ENCODE measurements around the gene THTPA. TPM values are rescaled to one million over a fixed set of nuclear protein-coding genes. Genes with fewer than 3 reads are reported as not detected.
A peak's percentile ranks its signal among the peaks of the same experiment; 100 is the strongest.

Gene THTPA
- total and polyA plus RNA-seq, 2 of the 13 experiments (the other 11 are each of a cell fraction or from before 2014, with no cell fraction given): 7.4 to 8.7 TPM

DNA sequence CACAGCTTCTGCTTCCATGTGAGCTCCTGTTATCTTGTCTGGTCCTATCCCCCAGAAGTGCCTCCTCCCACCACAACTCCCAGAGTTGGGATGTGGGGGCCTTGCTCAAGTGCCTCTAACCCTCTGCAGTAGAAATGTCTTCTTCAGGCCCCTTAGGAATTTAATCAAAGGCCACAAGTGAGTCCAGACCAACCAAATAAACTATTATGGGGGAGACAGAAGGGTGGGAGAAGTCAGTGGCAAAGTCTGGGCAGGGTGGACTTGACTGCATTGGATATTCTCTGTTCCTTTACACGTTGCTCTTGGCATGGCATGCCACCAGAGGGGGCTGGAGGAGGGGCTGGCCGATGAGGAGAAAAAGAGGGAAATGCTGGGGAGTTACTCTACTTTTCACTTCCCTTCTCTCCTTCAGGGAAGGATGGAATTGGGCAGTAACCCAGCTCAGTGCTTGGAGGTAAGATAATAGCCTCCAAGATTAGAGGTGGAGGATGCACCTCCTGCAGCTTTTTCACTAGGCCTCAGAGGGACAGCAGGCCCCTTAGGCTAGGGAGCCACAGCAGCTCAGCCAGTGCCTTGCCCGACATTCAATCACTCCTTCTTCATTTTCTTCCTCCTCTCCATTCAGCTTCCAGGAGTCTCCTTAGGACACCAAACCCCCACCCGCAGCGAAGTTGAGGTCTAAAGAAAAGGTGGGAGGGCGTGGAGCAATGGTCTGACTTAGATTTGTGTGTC, 12.7 kb downstream of the THTPA start (continued):
- TF ChIP-seq, protein P1, sequence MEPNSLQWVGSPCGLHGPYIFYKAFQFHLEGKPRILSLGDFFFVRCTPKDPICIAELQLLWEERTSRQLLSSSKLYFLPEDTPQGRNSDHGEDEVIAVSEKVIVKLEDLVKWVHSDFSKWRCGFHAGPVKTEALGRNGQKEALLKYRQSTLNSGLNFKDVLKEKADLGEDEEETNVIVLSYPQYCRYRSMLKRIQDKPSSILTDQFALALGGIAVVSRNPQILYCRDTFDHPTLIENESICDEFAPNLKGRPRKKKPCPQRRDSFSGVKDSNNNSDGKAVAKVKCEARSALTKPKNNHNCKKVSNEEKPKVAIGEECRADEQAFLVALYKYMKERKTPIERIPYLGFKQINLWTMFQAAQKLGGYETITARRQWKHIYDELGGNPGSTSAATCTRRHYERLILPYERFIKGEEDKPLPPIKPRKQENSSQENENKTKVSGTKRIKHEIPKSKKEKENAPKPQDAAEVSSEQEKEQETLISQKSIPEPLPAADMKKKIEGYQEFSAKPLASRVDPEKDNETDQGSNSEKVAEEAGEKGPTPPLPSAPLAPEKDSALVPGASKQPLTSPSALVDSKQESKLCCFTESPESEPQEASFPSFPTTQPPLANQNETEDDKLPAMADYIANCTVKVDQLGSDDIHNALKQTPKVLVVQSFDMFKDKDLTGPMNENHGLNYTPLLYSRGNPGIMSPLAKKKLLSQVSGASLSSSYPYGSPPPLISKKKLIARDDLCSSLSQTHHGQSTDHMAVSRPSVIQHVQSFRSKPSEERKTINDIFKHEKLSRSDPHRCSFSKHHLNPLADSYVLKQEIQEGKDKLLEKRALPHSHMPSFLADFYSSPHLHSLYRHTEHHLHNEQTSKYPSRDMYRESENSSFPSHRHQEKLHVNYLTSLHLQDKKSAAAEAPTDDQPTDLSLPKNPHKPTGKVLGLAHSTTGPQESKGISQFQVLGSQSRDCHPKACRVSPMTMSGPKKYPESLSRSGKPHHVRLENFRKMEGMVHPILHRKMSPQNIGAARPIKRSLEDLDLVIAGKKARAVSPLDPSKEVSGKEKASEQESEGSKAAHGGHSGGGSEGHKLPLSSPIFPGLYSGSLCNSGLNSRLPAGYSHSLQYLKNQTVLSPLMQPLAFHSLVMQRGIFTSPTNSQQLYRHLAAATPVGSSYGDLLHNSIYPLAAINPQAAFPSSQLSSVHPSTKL (CRISPR knock-in tag; IDR thresholded peaks at IDR 0.05): peak; percentile 21; the same call in 1 of the 2 replicates
- TF ChIP-seq RBFOX2 (IDR thresholded peaks at IDR 0.05; ENCODE audit: low read depth, low read length) (no peak), ZZZ3 (CRISPR knock-in tag; IDR thresholded peaks at IDR 0.05; ENCODE audit: borderline replicate concordance) (no peak), TEAD3 (CRISPR knock-in tag; optimal IDR thresholded peaks at IDR 0.05; ENCODE audit: borderline replicate concordance) (peak; percentile 69), RAD21 (CRISPR knock-in tag; IDR thresholded peaks at IDR 0.05) (peak; percentile 39; the same call in 1 of the 2 replicates), ZNF329 (CRISPR knock-in tag; IDR thresholded peaks at IDR 0.05; ENCODE audit: low read depth) (0 out of 2 replicates have a peak, but pooled peaks have one; percentile 26), RXRB (CRISPR knock-in tag; IDR thresholded peaks at IDR 0.05; ENCODE audit: borderline replicate concordance) (0 out of 2 replicates have a peak, but pooled peaks have one; percentile 39), KLF13 (CRISPR knock-in tag; IDR thresholded peaks at IDR 0.05) (0 out of 2 replicates have a peak, but pooled peaks have one; percentile 36), ZSCAN22 (CRISPR knock-in tag; IDR thresholded peaks at IDR 0.05) (0 out of 2 replicates have a peak, but pooled peaks have one; percentile 17), CEBPG (CRISPR knock-in tag; IDR thresholded peaks at IDR 0.05) (no peak), THAP11 (CRISPR knock-in tag; IDR thresholded peaks at IDR 0.05) (0 out of 2 replicates have a peak, but pooled peaks have one; percentile 40), ZNF7 (CRISPR knock-in tag; IDR thresholded peaks at IDR 0.05) (no peak), ZNF788 (CRISPR knock-in tag; IDR thresholded peaks at IDR 0.05; ENCODE audit: borderline replicate concordance) (0 out of 2 replicates have a peak, but pooled peaks have one; percentile 24), SAP130 (CRISPR knock-in tag; IDR thresholded peaks at IDR 0.05; ENCODE audit: low read depth) (0 out of 2 replicates have a peak, but pooled peaks have one; percentile 20), NFRKB (IDR thresholded peaks at IDR 0.05) (no peak), ZBTB1 (CRISPR knock-in tag; IDR thresholded peaks at IDR 0.05; ENCODE audit: borderline replicate concordance) (no peak)
- TF ChIP-seq, protein P2, sequence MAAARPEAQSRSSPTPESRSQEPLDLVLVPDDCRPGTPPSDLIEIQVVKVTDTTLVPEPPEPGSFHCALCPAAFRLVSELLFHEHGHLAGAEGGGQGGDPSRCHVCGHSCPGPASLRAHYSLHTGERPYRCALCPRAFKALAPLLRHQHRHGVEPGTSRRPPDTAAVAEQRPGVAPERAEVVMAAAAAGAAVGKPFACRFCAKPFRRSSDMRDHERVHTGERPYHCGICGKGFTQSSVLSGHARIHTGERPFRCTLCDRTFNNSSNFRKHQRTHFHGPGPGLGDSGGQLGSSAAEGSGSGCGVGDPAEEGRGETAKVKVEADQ (CRISPR knock-in tag; IDR thresholded peaks at IDR 0.05; ENCODE audit: borderline replicate concordance): 0 out of 2 replicates have a peak, but pooled peaks have one; percentile 24
- TF ChIP-seq, protein P3, sequence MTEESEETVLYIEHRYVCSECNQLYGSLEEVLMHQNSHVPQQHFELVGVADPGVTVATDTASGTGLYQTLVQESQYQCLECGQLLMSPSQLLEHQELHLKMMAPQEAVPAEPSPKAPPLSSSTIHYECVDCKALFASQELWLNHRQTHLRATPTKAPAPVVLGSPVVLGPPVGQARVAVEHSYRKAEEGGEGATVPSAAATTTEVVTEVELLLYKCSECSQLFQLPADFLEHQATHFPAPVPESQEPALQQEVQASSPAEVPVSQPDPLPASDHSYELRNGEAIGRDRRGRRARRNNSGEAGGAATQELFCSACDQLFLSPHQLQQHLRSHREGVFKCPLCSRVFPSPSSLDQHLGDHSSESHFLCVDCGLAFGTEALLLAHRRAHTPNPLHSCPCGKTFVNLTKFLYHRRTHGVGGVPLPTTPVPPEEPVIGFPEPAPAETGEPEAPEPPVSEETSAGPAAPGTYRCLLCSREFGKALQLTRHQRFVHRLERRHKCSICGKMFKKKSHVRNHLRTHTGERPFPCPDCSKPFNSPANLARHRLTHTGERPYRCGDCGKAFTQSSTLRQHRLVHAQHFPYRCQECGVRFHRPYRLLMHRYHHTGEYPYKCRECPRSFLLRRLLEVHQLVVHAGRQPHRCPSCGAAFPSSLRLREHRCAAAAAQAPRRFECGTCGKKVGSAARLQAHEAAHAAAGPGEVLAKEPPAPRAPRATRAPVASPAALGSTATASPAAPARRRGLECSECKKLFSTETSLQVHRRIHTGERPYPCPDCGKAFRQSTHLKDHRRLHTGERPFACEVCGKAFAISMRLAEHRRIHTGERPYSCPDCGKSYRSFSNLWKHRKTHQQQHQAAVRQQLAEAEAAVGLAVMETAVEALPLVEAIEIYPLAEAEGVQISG (CRISPR knock-in tag; IDR thresholded peaks at IDR 0.05): 0 out of 2 replicates have a peak, but pooled peaks have one; percentile 42
- TF ChIP-seq, protein P4, sequence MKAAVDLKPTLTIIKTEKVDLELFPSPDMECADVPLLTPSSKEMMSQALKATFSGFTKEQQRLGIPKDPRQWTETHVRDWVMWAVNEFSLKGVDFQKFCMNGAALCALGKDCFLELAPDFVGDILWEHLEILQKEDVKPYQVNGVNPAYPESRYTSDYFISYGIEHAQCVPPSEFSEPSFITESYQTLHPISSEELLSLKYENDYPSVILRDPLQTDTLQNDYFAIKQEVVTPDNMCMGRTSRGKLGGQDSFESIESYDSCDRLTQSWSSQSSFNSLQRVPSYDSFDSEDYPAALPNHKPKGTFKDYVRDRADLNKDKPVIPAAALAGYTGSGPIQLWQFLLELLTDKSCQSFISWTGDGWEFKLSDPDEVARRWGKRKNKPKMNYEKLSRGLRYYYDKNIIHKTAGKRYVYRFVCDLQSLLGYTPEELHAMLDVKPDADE (CRISPR knock-in tag; IDR thresholded peaks at IDR 0.05): no peak
- TF ChIP-seq, protein P5, sequence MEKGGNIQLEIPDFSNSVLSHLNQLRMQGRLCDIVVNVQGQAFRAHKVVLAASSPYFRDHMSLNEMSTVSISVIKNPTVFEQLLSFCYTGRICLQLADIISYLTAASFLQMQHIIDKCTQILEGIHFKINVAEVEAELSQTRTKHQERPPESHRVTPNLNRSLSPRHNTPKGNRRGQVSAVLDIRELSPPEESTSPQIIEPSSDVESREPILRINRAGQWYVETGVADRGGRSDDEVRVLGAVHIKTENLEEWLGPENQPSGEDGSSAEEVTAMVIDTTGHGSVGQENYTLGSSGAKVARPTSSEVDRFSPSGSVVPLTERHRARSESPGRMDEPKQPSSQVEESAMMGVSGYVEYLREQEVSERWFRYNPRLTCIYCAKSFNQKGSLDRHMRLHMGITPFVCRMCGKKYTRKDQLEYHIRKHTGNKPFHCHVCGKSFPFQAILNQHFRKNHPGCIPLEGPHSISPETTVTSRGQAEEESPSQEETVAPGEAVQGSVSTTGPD (CRISPR knock-in tag; IDR thresholded peaks at IDR 0.05): no peak

All from HepG2 (cell line).